MM.1S (cell line): ENCODE results near the gene ELOB.

ENCODE experiments used
- CTCF ChIP-seq: fragments of 300-600 bp; sonication (generic); IDR thresholded peaks from 2 replicates; pipeline ENCODE4 v1.5.1; 2016; ENCODE audit warnings: antibody characterized with exemption, low read length, mixed read lengths
- EZH2 ChIP-seq: fragments of 300-600 bp; sonication (generic); optimal IDR thresholded peaks from 2 replicates; pipeline ENCODE3; 2017; ENCODE audit warnings: low read depth, mild to moderate bottlenecking, antibody characterized with exemption, low read length, mixed read lengths
- EZH2phosphoT487 ChIP-seq: fragments of 300-600 bp; sonication (generic); IDR thresholded peaks from 2 replicates; pipeline ENCODE4 v1.6.1; 2018; ENCODE audit warnings: antibody characterized with exemption, low read length

GRCh38 chr16:2819179-2819938, 42.3 kb upstream of the ELOB start:
- TF ChIP-seq CTCF = no peak
- TF ChIP-seq EZH2phosphoT487 = no peak
- no peak for TF ChIP-seq EZH2
